ENCODE measurements around the gene PARD3B.
"Not testable (repeated sequence)": the region's sequence is repeated elsewhere in the genome, so short reads cannot be mapped to it uniquely, and the experiment has no call there.

Gene PARD3B

DNA sequence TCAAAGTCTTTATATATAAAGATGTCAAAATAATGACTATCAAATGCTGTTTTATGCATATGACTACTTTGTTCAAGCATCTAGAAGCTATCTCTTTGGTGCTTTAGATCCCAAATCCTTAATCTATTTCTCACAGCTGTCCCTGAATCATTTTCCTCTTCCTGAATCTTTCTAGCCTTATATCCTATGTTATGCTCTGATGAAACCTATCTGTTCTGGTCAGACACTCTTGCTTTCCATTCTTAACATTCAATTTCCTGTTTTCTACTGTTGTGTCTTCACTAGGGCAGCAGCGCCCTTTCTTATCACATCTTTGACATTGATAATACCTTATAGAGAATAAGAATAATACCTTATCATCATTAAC, 6.3 kb upstream of the PARD3B start:
- FAIRE-seq (no peak), DNase-seq (ENCODE audit: extremely low spot score, insufficient read length, low read depth) (no peak)

DNA sequence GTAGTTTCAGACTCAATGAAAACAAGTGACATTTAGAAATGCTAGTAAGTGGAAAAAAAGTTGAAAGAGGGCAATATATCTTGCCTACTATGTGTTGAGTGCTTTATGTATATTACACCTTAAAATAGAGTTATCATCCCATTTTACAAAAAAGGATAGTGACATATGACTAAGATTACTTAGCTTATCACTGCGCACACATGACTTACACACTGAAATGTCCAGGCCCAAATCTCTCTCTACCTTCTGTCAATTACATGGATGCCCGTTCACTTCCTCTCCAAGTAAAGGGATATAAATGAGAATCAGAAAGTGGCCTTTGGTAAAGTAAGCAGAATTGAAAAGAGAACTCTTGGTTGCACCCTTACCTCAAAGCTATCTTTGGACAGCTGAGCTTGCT, 3.6 kb upstream of the PARD3B start:
- no peak for DNase-seq (ENCODE audit: extremely low spot score, insufficient read length, low read depth)
- no peak for FAIRE-seq

DNA sequence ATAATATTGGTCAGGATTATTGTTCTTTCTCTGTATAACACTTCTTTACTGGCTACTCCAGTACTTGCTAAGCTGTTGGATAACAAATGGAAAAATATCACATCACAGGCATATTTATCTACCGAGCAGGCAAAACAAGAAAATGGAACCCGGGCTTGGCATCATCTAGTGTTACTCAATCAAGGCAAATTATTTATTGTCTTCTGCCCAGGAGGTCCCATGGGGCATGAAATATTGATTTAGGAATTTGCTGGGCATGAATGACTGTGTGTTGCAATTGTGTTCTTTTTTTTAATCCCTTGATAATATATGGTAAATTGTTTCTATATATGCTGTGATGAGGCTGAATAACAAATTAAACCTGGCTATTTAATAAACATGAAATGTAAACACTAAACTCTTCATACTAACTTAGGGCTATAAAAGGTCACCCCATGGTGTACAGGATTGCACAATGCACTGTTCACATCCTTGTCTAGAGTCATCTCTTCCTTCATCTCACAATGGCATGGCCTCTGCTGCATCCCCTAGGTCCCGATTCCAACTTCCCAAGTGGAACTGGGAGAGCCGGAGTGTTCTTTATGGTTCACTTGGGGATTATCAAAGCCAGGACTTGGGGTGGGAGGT, 2.2 kb upstream of the PARD3B start:
- no peak for DNase-seq (ENCODE audit: extremely low spot score, insufficient read length, low read depth)
- no peak for FAIRE-seq

DNA sequence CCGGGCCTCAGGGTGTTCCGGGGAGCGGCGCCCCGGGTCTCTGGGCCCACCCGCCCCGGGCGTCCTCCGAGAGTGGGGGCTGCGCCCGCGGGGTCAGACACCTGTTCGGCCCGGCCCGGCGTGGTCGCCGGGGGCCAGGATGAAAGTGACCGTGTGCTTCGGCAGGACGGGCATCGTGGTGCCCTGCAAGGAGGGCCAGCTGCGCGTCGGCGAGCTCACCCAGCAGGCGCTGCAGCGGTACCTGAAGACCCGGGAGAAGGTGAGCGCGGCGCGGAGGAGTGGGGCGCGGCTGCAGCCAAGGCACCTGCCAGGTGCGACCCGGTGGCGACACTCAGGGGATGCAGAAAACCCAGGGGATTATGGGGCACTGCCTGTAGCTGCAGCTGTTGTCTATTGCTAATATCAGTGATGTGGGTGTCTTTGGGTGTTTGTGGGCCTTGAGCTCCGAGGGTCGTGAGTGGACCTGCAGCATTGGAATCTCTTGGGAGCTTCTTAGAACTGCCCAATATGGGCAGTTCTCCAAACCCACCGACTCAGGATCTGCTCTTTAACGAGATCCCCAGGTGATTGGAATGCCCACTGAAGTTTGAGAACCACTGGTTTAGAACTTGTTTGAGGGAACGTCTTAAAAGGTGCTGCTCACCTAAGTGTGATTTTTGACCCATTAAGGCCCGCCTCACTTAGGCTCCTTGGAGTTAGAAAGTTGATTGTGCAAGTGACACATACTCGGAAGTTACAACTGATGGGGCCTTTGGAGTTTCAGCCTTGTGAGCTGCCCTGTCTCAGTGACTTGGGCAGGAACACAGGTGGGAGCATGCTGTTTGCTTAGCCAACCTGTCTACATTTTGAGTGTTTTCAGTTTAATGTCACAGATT, 823 bp downstream of the PARD3B start:
- FAIRE-seq = no peak

DNA sequence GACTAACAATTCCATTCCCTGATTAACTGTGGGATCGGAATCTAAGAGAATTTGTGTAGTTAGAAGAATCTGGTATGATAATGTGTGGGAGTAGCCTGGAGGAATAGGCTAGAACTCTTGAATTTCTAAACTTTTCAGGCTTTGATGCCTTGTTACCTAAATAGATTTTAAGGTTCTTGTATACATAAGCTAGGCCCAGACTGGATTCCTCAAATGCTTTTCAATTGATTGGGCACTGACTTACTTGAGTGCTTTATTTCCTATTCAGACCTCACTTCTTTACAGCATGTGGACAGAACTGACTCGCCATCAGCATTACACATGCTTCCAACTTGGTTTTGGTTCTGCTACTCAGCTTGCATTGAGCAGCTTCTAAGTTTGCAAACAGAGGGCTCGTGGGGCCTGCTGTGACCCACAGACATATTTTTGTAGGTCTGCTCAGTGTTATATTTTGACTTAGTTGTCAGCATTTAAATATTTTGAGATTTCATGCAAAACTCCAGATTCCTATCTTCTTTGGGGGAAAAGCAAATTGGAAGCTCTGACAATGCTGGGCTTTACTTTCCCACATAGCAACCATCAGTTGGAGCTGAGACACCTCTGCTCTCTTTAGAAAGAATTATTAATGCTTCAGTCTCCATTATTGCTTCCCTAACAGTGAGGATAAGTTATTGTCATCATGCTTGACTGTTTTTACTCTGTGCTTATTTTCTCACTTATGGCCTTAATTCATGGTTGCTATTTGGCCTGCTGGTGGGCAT, 5.7 kb downstream of the PARD3B start:
- no peak for FAIRE-seq
- DNase-seq (ENCODE audit: extremely low spot score, insufficient read length, low read depth) = no peak

More for the DNA sequence above, 823 bp downstream of the PARD3B start:
- DNase-seq (ENCODE audit: extremely low spot score, insufficient read length, low read depth) = no peak

DNA sequence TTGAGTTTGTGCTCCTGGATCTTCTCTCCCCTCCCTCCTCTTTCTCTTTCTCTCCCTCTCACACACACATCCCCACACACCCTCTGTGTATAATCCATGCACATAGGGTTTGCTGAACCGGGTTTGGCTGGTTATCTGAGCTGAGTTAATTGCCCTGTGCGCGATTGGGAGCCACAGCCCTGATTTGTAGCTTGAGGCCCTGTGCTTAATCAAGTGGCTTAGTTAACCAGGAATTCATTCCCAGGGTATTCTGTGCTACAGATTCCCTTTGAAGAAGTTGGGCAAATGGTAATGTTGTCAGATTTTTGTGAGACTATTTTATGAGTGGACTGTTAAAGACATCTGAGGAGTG, 6.2 kb downstream of the PARD3B start:
- FAIRE-seq = no peak
- DNase-seq (ENCODE audit: extremely low spot score, insufficient read length, low read depth) = no peak

DNA sequence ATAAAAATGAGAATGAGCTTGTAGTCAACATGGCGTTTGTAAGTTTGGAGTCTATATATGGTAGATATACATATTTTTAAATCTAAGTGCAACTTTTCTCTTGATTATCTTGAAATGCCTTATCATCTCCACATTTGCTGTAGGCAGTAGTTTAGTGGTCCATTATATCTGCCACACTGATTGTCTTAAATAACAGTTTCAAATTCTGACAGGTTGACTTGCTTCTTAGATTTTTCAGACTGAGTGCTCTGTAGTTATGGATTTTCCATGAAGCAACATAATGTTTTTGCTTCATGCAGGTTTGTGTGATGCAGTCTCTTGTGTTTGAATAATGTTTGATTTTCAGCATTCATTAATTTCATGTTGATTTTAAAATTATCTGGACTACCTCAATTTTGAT, 12.3 kb downstream of the PARD3B start:
- DNase-seq (ENCODE audit: extremely low spot score, insufficient read length, low read depth) = no peak

DNA sequence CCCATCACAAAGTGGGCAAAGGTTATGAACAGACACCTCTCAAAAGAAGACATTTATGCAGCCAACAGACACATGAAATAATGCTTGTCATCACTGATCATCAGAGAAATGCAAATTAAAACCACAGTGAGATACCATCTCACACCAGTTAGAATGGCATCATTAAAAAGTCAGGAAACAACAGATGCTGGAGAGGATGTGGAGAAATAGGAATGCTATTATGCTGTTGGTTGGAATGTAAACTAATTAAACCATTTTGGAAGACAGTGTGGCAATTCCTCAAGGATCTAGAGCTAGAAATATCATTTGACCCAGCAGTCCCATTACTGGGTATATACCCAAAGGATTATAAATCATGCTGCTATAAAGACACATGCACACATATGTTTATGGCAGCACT, 14.1 kb downstream of the PARD3B start:
- DNase-seq (ENCODE audit: extremely low spot score, insufficient read length, low read depth); FAIRE-seq: not testable (repeated sequence)

More for the DNA sequence above, 12.3 kb downstream of the PARD3B start:
- no peak for FAIRE-seq

DNA sequence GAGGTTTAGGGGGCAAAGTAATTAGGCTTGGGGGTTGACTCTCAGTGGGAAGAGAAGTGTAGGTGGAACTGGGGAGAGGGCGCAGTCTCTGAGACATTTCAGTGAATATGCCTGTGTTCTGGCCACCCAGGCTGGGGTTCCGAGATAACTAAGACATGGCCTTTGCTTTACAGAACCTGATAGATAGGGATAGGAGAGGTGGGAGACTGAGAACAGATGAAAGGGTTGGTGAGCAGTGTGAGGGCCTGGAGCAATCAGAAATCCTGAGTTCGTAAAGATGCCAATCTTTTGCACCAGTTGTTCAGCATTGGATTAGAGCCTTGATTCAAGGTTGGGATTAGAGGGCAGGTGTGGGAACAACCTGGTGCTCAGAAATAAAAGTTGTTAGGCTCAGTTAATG, 15.6 kb downstream of the PARD3B start:
- FAIRE-seq (no peak), DNase-seq (ENCODE audit: extremely low spot score, insufficient read length, low read depth) (no peak)

DNA sequence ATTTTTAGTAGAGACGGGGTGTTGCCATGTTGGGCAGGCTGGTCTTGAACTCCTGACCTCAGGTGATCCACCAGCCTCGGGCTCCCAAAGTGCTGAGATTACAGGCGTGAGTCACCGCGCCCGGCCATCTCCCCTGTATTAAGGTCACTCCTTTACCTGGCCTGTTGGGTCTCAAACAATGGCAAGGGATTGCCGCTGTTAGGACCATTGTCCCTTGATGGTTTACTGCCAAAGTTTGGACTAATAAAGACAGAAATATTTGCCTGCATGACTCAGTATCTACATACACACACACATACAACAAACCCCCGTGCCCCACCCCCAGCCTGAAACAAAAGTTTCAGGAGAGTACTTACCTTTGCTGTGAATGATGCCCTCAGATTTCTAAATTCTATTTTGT, 16.5 kb downstream of the PARD3B start:
- no peak for DNase-seq (ENCODE audit: extremely low spot score, insufficient read length, low read depth)

DNA sequence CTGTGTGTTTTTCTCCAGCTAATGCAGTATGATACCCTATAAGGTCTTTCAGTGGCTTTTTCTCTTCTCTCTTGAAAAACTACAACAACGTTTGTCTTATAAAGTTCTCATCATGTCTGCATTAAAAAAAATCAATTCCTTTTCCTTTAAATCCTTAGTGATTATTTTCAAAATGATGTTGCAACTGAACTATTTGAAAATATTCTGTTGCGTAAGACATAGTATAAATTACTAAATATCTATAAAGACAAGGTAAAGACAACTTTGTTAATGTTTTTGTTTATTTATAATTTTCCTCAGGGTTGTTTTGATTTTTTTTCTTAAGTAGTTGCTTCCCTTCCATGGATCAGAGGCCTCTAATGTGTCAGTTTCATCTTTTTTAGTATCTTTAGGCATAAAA, 21.2 kb downstream of the PARD3B start:
- DNase-seq (ENCODE audit: extremely low spot score, insufficient read length, low read depth) (no peak), FAIRE-seq (no peak)

More for the DNA sequence above, 16.5 kb downstream of the PARD3B start:
- no peak for FAIRE-seq

DNA sequence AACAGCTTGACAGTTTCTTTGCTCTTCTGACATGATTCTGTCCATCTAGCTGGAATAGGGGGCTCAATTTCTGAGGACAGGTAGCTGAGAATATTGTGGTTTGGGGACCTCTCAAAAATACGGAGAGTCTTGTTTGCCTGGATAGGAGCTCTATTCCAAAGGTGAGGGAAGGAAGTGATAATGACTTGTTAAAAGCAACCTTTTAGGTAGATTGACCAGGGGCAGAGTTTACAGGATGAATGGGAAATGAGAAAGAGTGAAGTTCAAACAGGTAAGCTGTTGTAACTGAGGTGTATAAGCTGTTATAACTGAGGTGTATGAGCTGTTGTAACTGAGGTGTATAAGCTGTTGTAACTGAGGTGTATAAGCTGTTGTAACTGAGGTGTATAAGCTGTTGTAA, 25.1 kb downstream of the PARD3B start:
- FAIRE-seq (no peak), DNase-seq (ENCODE audit: extremely low spot score, insufficient read length, low read depth) (no peak)

DNA sequence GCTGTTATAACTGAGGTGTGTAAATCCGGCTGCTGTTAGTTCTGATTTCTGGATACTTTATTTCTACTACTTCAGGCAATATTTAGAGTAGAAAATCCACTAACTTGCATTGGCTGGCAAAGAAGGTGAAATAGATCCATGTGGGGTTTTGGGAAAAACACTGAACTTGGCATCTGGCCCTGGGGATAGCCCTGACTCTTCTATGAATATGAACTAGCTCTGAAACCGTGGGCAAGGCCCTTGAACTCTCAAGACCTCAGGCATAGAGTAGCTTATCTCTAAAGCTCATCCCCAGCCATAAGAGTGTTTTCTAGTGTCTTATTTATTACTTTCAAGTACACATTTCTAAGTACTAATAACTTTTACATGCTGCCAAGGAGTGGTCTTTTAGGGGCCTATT, 25.8 kb downstream of the PARD3B start:
- DNase-seq (ENCODE audit: extremely low spot score, insufficient read length, low read depth) = no peak
- FAIRE-seq = no peak

DNA sequence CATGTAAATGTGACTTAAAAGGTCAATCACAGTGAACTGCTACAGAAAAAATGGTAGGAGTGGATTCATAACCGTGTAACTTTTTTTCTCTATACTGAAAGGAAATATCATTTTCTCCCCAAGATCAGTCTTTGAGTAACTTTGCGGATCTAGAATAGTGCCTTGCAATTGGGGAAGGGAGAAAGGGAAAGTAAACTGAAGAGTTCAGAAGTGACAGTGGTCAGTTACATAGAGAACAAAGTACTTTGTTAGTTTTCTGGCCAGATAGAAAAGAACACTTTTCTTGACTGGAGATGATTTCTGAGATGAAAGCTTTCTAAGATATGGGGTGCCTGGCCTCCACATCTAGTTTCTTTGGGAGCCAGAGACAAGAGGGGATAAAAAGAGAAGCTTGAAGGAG, 26.6 kb downstream of the PARD3B start:
- FAIRE-seq = no peak

DNA sequence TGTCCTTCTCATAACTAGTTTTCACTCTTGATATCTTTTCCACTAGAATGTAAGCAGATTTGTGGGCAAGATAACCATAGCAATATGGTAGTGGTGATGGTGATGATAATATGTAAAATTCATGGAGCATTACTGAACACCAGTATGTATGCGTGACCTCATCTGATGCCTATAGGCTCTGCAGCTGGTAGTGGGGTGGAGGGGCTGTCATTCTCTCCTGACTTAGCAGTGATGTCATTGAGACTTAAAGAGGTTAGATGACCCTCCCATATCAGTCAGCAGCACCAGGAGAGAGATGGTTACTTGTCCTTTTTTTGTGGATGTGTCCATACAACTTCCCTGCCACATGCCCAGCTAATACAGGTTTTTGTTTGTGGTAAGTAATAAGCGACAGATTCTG, 27.9 kb downstream of the PARD3B start:
- DNase-seq (ENCODE audit: extremely low spot score, insufficient read length, low read depth) = no peak
- FAIRE-seq = no peak

More for the DNA sequence above, 26.6 kb downstream of the PARD3B start:
- no peak for DNase-seq (ENCODE audit: extremely low spot score, insufficient read length, low read depth)

DNA sequence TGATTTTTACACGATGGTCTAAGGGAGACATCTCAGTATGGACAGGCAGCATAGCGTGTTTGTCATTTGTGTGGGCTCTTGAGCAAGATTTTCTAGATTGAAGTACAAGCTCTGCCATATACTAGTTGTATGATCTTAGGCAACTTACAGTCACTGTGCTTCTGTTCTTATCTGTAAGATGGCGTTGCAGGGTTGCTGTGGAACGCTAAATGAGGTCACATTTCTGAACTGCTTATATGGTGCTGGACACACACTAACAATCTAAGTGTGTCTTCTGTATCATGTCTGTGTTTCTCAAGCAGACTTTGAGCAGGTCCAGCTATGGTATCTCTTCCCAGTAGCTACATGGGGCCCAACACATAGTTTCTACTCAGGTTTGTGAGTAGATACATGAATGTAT, 29.2 kb downstream of the PARD3B start:
- DNase-seq (ENCODE audit: extremely low spot score, insufficient read length, low read depth) (no peak), FAIRE-seq (no peak)

DNA sequence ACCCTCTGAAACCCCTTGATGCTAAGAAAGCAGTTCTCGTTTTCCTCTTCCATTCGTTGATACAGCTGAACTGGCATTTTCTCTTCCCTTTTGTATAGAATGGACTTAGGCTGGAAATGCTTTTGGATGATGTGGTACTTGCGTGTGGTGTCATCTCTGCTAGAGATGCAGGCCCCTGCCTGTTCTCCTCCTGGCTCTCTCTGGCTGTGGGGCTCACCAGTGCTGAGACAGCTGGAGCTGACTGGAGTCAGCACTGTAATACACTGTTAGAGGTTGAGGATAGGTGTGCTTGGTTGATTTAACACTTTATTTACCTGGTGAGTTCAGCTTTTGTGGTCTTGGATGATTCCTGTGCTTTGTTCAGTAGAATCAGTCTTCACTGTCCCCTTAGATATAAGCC, 30.2 kb downstream of the PARD3B start:
- DNase-seq (ENCODE audit: extremely low spot score, insufficient read length, low read depth) (no peak), FAIRE-seq (no peak)

DNA sequence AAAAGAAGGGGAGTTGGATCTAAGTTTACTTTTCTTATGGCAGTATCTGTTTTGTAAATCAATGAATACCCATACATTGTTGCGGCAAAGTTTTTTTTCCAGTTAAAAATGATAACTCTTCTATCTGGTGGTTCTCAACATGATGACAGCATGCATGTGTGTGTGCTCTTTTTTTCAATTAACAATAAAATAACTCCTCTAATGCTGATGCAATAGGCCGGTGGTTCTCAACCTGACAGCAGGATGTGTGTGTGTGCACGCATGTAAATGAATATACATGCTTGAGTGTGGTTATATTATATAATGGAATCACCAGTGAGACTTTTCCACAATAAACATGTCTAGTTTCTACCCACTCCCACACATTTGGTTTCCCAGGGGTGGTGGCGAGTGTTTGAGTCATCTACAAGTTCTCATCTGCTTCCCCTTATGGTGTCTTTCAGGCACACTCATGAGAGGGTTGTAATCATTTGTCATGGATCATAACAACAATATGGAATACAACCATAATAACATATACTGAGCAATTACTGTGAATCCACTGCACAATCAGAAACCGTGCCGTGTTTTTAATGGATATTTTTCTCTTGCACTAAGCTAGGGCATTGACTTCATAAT, 31.2 kb downstream of the PARD3B start:
- FAIRE-seq (no peak), DNase-seq (ENCODE audit: extremely low spot score, insufficient read length, low read depth) (no peak)

DNA sequence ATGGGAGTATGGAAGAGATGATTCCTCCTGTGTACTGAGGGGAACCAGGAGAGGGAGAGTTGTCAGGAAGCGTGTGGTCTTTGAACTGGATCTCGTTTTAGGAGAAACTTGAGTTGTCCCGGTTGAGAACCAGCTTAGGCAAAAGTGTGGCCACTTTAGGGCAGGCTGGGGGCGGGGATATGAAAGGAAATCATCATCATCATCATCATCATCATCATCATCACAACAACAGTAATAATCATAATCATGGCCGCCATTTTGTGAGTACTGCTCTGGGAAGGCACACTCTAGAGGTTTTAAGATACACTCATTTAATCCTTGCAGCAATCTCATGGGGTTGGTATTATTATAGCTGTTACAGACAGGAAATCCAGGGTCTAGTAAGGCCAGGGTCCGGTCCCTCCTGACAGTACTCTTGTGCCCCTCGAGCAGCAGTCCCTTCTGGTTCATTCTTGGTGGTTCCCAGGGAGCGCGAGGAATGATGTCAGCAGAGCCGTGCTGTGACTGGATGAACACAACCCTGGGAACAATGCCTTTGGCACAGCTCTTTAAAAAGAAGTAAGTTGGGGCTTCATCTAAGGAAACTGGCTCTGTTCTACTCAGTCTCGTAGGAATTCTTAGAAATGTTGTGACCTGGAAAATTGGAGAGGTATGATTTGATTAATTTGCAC, 33.8 kb downstream of the PARD3B start:
- FAIRE-seq (no peak), DNase-seq (ENCODE audit: extremely low spot score, insufficient read length, low read depth) (no peak)

DNA sequence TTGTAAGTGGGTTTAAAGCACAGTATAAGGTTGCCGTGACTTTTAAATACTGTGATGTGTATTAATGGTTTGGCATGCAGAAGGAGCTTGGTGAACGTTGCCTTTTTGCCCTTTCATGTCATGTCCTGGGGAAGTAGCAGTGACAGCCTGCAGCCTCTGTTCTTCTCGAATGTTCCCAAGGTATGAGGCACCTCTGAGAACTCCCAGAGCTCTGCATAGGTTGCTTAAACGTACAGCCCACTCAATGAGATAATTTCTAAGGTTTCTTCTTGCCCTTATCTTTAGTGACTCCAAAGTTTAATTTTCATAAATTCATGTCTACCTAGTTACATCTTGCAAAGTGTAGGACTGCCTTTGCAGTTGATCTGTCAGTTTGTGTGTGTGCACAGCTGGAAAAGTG, 36.7 kb downstream of the PARD3B start:
- no peak for DNase-seq (ENCODE audit: extremely low spot score, insufficient read length, low read depth)
- no peak for FAIRE-seq

Measured in GM18507 (cell line).